Activated CD4-positive, alpha-beta T cell treated with anti-CD3 and anti-CD28 coated beads for 24 hours (primary cell): Measurements from ENCODE around the gene DAZAP1.

Source experiments
- DNase-seq, 2 donors: peaks; one replicate each; pipeline ENCODE4 v3.0.0-alpha.2; 2020; ENCODE audit warnings: low read depth in 2 of 2

DAZAP1 gene

DNA sequence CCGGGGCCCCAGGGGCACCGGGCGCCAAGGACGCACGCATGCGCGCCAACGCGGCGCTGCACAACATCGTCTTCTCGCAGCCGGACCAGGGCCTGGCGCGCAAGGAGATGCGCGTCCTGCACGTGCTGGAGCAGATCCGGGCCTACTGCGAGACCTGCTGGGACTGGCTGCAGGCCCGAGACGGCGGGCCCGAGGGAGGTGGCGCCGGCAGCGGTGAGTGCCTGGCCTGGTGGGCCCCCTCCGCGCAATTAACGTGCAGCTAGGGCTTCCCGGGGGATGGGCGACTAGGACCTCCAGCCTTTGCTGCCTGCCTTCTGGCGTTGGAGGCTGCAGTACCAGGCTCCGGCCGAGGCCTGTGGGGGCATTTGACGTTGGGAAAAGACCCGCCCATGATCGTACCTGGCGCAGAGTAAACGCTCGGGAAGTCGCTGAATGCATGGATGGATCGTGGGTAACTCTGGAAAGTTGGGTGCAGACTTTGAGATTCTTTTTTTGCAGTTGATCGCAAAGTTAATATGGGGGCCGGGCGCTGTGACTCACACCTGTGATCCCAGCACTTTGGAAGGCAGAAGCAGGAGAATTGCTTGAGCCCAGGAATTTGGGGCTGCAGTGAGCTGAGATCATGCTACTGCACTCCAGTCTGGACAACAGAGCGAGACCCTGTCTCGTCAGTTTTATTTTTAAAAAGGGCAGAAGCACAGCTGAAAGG is 49.8 kb downstream of the DAZAP1 start:
- no peak for DNase-seq

- DNase-seq = no peak
Measured at GRCh38 chr19:1457892-1458291, 50.5 kb downstream of the DAZAP1 start.

GRCh38 chr19:1459479-1459878 is 52.1 kb downstream of the DAZAP1 start:
- DNase-seq = no peak

DNA sequence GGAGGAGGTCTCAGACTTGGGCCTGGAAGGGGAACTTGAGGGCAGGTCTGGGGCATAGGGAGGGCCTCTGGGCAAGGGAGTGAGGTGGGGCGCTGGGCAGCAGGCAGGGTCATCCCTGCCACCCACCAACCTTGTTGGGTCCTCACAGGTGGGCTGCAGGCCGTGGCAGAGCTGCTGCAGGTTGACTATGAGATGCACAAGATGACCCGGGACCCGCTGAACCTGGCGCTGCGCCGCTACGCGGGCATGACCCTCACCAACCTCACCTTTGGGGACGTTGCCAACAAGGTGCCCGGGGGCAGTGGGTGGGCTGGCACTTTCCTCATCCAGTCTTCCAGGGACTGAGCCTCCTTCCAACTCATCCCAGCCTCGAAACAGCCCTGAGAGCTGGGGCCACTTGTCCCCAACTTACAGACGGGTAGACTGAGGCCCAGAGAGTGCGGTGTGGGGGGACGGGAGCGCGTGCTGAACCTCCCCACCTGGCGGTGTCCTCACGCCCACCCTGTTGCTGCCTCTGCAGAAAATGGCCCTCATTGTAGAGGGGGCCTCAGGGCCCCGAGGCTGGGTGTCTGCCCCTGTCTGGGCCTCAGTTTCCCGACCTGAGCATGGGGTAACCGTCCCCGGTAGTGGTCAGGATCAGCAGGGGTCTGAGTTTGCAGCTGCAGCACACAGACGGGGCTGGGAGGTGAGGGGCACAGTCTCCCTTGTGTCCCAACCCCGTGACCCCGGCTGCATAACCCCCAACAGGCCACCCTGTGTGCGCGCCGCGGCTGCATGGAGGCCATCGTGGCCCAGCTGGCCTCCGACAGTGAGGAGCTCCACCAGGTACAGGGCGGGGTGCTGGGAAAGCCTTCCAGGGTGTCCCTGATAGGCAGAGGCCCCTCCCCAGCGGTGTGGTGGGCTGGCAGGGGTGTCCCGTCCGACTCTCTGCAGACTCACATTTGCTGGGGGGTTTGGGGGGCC is 52.9 kb downstream of the DAZAP1 start:
- DNase-seq = no peak

DNA sequence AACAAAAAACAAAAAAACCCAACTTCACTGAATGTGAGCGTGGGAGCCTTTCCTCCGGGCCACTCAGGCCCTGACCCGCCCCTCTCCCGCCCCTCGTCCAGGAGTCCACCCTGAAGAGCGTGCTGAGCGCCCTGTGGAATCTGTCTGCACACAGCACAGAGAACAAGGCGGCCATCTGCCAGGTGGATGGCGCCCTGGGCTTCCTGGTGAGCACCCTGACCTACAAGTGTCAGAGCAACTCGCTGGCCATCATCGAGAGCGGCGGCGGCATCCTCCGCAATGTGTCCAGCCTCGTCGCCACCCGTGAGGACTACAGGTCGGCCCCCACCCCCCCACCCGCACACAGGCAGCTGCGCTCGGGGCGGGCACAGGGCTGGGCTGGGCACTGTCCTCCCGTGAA is 54.5 kb downstream of the DAZAP1 start:
- no peak for DNase-seq

- DNase-seq = no peak
Measured at GRCh38 chr19:1465191-1466016, 58.0 kb downstream of the DAZAP1 start.

DNA sequence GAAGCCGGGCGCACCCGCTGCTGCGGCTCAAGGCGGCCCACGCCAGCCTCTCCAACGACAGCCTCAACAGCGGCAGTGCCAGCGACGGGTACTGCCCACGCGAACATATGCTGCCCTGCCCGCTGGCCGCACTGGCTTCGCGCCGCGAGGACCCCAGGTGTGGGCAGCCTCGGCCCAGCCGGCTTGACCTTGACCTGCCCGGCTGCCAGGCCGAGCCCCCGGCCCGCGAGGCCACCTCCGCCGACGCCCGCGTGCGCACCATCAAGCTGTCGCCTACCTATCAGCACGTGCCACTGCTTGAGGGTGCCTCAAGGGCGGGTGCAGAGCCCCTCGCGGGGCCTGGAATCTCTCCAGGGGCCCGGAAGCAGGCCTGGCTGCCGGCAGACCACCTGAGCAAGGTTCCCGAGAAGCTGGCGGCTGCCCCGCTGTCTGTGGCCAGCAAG is 58.7 kb downstream of the DAZAP1 start:
- DNase-seq = no peak

DNA sequence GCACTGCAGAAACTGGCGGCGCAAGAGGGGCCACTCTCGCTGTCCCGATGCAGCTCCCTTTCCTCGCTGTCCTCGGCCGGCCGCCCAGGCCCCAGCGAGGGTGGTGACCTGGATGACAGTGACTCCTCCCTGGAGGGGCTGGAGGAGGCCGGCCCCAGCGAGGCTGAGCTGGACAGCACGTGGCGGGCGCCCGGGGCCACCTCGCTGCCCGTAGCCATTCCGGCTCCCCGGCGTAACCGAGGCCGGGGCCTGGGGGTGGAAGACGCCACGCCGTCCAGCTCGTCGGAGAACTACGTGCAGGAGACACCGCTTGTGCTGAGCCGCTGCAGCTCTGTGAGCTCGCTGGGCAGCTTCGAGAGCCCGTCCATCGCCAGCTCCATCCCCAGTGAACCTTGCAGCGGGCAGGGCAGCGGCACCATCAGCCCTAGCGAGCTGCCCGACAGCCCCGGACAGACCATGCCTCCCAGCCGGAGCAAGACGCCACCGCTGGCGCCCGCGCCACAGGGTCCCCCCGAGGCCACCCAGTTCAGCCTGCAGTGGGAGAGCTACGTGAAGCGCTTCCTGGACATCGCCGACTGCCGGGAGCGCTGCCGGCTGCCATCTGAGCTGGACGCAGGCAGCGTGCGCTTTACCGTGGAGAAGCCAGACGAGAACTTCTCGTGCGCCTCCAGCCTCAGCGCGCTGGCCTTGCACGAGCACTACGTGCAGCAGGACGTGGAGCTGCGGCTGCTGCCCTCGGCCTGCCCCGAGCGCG is 59.3 kb downstream of the DAZAP1 start:
- DNase-seq = no peak

DNA sequence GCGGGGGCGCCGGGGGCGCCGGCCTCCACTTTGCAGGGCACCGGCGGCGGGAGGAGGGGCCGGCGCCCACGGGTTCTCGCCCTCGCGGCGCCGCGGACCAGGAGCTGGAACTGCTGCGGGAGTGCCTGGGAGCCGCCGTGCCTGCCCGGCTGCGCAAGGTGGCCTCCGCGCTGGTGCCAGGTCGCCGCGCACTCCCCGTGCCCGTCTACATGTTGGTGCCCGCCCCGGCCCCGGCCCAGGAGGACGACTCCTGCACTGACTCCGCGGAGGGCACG is 59.8 kb downstream of the DAZAP1 start:
- DNase-seq = no peak

DNA sequence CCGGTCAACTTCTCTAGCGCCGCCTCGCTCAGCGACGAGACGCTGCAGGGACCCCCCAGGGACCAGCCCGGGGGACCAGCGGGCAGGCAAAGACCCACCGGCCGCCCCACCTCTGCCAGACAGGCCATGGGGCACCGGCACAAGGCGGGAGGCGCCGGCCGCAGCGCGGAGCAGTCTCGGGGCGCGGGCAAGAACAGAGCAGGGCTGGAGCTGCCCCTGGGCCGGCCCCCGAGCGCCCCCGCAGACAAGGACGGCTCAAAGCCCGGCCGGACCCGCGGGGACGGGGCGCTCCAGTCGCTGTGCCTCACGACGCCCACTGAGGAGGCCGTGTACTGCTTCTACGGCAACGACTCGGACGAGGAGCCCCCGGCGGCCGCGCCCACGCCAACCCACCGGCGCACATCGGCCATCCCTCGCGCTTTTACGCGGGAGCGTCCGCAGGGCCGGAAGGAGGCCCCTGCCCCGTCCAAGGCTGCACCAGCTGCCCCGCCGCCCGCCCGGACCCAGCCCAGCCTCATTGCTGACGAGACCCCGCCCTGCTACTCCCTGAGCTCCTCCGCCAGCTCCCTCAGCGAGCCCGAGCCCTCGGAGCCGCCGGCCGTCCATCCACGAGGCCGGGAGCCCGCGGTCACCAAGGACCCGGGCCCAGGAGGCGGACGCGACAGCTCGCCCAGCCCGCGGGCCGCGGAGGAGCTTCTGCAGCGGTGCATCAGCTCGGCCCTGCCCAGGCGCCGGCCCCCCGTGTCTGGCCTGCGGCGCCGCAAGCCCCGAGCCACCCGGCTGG is 60.3 kb downstream of the DAZAP1 start:
- no peak for DNase-seq

DNA sequence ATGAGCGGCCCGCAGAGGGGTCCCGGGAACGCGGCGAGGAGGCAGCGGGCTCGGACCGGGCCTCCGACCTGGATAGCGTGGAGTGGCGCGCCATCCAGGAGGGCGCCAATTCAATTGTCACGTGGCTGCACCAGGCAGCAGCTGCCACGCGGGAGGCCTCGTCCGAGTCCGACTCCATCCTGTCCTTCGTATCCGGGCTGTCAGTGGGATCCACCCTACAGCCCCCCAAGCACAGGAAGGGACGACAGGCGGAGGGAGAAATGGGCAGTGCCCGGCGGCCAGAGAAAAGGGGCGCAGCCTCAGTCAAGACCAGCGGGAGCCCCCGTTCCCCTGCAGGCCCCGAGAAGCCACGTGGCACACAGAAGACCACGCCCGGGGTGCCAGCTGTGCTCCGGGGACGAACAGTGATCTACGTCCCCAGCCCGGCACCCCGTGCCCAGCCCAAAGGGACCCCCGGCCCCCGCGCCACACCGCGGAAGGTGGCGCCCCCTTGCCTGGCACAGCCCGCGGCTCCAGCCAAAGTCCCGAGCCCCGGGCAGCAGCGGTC is 61.0 kb downstream of the DAZAP1 start:
- no peak for DNase-seq

DNA sequence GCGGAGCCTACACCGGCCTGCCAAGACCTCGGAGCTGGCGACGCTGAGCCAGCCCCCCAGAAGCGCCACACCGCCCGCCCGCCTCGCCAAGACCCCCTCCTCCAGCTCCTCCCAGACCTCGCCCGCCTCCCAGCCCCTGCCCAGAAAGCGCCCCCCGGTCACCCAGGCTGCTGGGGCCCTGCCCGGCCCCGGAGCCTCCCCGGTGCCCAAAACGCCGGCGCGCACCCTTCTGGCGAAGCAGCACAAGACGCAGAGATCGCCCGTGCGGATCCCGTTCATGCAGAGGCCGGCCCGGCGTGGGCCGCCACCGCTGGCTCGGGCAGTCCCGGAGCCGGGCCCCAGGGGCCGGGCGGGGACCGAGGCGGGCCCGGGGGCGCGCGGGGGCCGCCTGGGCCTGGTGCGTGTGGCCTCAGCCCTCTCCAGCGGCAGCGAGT is 61.5 kb downstream of the DAZAP1 start:
- DNase-seq = no peak

GRCh38 chr19:1469255-1470054 is 62.1 kb downstream of the DAZAP1 start:
- no peak for DNase-seq

- DNase-seq = no peak
Measured at GRCh38 chr19:1470055-1470304, 62.6 kb downstream of the DAZAP1 start.

GRCh38 chr19:1470305-1471009 is 63.1 kb downstream of the DAZAP1 start:
- peak; percentile 62 to 67 for DNase-seq

GRCh38 chr19:1471010-1471514 is 63.7 kb downstream of the DAZAP1 start:
- DNase-seq = no peak

GRCh38 chr19:1471515-1472160 is 64.3 kb downstream of the DAZAP1 start:
- DNase-seq = no peak
